Measurements from ENCODE around the gene BBS9. TPM values are rescaled to one million over a fixed set of nuclear protein-coding genes. Genes with fewer than 3 reads are reported as not detected.
"Not testable (repeated sequence)": the region's sequence is repeated elsewhere in the genome, so short reads cannot be mapped to it uniquely, and the experiment has no call there.

The BBS9 gene
- total RNA-seq, 1 donor from 2014 or later = 16.2 TPM

DNA sequence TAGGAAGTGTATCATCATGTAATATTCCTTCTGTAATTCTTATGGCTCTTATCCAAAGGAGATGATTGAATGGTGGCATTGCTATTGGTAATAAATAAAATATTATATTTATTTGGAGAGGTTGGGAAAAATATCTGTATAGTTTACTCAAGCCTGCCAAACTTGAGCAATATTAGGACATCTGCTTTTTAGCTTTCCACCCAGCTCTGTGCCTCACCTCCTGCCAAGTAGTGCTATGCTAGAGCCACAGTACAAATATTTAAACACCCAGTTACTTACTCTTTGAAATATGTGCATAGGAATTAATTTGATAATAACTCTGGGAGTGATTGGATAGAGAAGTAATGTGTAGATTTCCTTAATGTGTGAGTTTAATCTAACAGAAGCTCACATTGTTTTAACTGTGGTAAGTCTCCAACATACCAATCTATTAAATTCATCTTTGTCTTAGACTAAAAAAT lies 129.2 kb downstream of the BBS9 start:
- DNase-seq (ENCODE audit: low read depth, low spot score) = no peak
- Mint-ChIP-seq H3K36me3 (ENCODE audit: low read depth) (no peaks in the 10 kb centered on the region), H3K27ac (ENCODE audit: unreplicated experiment) (no peak overlapping the region), H3K4me1 (peaks cover 6% of the 10 kb centered on the region), H3K27me3 (ENCODE audit: low read depth) (no peaks in the 10 kb centered on the region), H3K4me3 (no peak overlapping the region), H3K9me3 (no peaks in the 10 kb centered on the region)
- TF ChIP-seq, protein P1, sequence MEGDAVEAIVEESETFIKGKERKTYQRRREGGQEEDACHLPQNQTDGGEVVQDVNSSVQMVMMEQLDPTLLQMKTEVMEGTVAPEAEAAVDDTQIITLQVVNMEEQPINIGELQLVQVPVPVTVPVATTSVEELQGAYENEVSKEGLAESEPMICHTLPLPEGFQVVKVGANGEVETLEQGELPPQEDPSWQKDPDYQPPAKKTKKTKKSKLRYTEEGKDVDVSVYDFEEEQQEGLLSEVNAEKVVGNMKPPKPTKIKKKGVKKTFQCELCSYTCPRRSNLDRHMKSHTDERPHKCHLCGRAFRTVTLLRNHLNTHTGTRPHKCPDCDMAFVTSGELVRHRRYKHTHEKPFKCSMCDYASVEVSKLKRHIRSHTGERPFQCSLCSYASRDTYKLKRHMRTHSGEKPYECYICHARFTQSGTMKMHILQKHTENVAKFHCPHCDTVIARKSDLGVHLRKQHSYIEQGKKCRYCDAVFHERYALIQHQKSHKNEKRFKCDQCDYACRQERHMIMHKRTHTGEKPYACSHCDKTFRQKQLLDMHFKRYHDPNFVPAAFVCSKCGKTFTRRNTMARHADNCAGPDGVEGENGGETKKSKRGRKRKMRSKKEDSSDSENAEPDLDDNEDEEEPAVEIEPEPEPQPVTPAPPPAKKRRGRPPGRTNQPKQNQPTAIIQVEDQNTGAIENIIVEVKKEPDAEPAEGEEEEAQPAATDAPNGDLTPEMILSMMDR (conservative IDR thresholded peaks at IDR 0.05) = no peak

DNA sequence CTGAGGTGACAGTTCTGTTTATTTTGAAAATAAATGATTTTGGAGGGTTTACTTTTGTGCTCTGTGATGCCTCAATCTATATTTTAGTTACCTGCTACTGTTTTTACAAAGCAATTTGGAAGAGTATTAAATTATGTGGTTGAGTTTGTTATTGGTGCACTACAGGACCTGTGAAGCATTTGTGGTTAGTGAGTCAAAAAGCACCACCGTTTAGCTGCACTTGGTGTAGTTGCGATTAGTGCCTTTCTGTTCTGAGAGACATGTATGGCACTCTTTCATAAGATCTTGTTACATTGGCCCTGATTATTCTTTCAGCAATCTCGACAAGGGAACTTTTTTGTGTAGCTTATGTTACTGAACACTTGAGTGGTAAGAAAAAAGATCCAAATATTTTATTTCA lies 132.2 kb downstream of the BBS9 start:
- H3K9me3 Mint-ChIP-seq = no peaks in the 10 kb centered on the region
- DNase-seq (ENCODE audit: low read depth, low spot score) = no peak
- TF ChIP-seq, protein P1 (conservative IDR thresholded peaks at IDR 0.05) = no peak
- no peak overlapping the region for H3K4me3 Mint-ChIP-seq
- peaks cover 6% of the 10 kb centered on the region for H3K4me1 Mint-ChIP-seq
- no peaks in the 10 kb centered on the region for H3K27me3 Mint-ChIP-seq (ENCODE audit: low read depth)
- no peaks in the 10 kb centered on the region for H3K36me3 Mint-ChIP-seq (ENCODE audit: low read depth)
- H3K27ac Mint-ChIP-seq (ENCODE audit: unreplicated experiment) = no peak overlapping the region

DNA sequence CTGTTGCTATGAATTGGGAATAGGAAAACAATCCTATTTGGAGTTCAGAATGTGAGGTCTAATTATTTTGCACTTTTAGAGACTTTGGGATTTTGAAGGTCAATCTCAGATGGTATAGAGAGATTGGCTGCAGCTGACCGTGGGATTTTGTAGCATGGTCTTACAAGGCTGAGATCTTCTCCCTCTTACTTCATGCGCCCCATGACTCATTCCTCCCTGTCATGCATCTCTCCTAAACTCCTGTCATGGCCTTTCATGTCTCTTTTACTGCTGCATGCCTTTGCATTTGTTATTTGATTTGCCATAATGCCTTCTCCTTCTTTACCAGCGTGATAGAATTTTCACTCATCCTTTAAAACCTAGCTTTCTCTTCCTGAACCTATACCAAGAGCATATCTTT lies 133.1 kb downstream of the BBS9 start:
- Mint-ChIP-seq H3K27ac (ENCODE audit: unreplicated experiment) (no peak overlapping the region), H3K36me3 (ENCODE audit: low read depth) (no peaks in the 10 kb centered on the region), H3K9me3 (no peaks in the 10 kb centered on the region), H3K4me1 (peaks cover 6% of the 10 kb centered on the region), H3K4me3 (no peak overlapping the region), H3K27me3 (ENCODE audit: low read depth) (no peaks in the 10 kb centered on the region)
- no peak for DNase-seq (ENCODE audit: low read depth, low spot score)
- TF ChIP-seq, protein P1 (conservative IDR thresholded peaks at IDR 0.05) = no peak

DNA sequence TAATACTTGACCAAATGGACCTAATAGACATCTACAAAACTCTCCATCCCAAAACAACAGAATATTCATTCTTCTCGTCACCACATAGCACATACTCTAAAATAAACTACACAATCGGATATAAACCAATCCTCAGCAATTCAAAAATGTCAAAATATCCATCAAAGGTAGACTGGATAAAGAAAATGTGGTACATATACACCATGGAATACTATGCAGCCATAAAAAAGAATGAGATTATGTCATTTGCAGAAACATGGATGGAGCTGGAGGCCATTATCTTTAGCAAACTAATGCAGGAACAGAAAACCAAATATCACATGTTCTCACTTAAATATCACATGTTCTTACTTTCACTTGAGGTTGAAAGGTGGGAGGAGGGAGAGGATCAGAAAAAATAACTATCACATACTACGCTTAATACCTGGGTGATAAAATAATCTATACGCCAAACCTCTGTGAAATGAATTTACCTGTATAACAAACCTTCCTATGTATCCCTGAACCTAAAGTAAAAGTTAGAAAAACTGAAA lies 142.5 kb downstream of the BBS9 start:
- H3K36me3 Mint-ChIP-seq (ENCODE audit: low read depth) = peaks cover 16% of the 10 kb centered on the region
- H3K27me3 Mint-ChIP-seq (ENCODE audit: low read depth); DNase-seq (ENCODE audit: low read depth, low spot score); H3K4me1 Mint-ChIP-seq; H3K4me3 Mint-ChIP-seq; H3K27ac Mint-ChIP-seq (ENCODE audit: unreplicated experiment): not testable (repeated sequence)
- H3K9me3 Mint-ChIP-seq = peaks cover 12% of the 10 kb centered on the region

DNA sequence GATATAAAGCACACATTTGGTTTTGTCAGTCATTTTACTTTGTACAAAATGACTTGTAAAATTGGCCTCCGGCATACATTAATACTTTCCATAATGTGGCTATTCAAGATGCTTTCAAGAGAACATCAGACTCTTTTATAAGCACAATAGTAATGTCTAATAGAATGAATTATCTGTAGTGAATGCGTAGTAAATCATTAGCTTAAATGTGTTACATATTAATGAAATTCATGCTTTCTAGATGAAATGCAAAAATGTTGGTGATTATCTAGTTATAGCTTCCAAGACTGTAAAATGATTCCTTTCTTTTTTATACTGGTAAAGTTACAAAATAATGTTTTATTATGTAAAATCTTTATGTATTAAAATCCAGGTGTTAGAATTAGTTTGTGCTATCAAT lies 144.0 kb downstream of the BBS9 start:
- peaks cover 16% of the 10 kb centered on the region for H3K36me3 Mint-ChIP-seq (ENCODE audit: low read depth)
- no peaks in the 10 kb centered on the region for H3K27me3 Mint-ChIP-seq (ENCODE audit: low read depth)
- peaks cover 12% of the 10 kb centered on the region for H3K9me3 Mint-ChIP-seq
- no peak overlapping the region for H3K27ac Mint-ChIP-seq (ENCODE audit: unreplicated experiment)
- H3K4me3 Mint-ChIP-seq = no peak overlapping the region
- no peaks in the 10 kb centered on the region for H3K4me1 Mint-ChIP-seq
- DNase-seq (ENCODE audit: low read depth, low spot score) = no peak
- TF ChIP-seq, protein P1 (conservative IDR thresholded peaks at IDR 0.05) = no peak

DNA sequence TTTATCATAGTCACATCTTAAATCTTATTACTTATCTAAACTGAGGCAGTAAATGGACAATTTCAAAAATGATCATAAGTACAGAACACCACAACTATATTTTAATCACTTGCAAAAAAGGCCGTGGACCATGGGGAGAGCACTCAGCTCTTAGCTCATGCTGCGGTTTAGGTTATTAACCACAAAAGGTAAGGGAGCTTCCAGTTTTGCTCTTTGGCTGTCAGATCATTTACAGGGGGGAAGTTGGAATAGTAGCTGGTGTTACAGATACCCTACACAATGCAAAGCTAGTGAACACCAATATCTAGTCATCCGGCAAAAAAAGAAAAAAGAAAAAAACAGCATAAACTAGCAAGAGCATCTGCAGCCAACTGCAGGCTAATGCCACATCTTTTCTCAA lies 147.0 kb downstream of the BBS9 start:
- Mint-ChIP-seq H3K9me3 (peaks cover 6% of the 10 kb centered on the region), H3K4me3 (no peak overlapping the region), H3K27ac (ENCODE audit: unreplicated experiment) (no peak overlapping the region), H3K4me1 (no peaks in the 10 kb centered on the region), H3K27me3 (ENCODE audit: low read depth) (no peaks in the 10 kb centered on the region), H3K36me3 (ENCODE audit: low read depth) (peaks cover 7% of the 10 kb centered on the region)
- no peak for DNase-seq (ENCODE audit: low read depth, low spot score)
- TF ChIP-seq, protein P1 (conservative IDR thresholded peaks at IDR 0.05) = no peak
